Stimulated activated CD4-positive, alpha-beta T cell treated with anti-CD3 and anti-CD28 coated beads, Interleukin-2, amount 100 ng/mL, for 48 hours (primary cell): Measurements from ENCODE around the gene FAM168B.
"Not testable (repeated sequence)": the region's sequence is repeated elsewhere in the genome, so short reads cannot be mapped to it uniquely, and the experiment has no call there.

Experiments used
- DNase-seq, 2 donors: peaks; one replicate each; pipeline ENCODE4 v3.0.0-alpha.2; 2020

The FAM168B gene

GRCh38 chr2:131093006-131093695, at the start of gene FAM168B:
TSS of gene FAM168B (minus strand) at chr2:131093460. CDS start at chr2:131082646, 10,814 bp downstream.
- peak; percentile 83 to 84 for DNase-seq

GRCh38 chr2:131142849-131143248, 49.6 kb upstream of the FAM168B start:
- DNase-seq: no peak

GRCh38 chr2:131140581-131140980, 47.3 kb upstream of the FAM168B start:
- no peak for DNase-seq

GRCh38 chr2:131132729-131133128, 39.5 kb upstream of the FAM168B start:
- DNase-seq: no peak

GRCh38 chr2:131130298-131130596, 37.0 kb upstream of the FAM168B start:
- no peak for DNase-seq

- no peak for DNase-seq
Observed at GRCh38 chr2:131127981-131128380, 34.7 kb upstream of the FAM168B start.

- no peak for DNase-seq
Observed at GRCh38 chr2:131127076-131127475, 33.8 kb upstream of the FAM168B start.

GRCh38 chr2:131126436-131126835, 33.2 kb upstream of the FAM168B start:
- no peak for DNase-seq

GRCh38 chr2:131125195-131125757, 32.0 kb upstream of the FAM168B start:
- no peak for DNase-seq

- no peak for DNase-seq
Observed at GRCh38 chr2:131123192-131123591, 29.9 kb upstream of the FAM168B start.

- no peak for DNase-seq
Observed at GRCh38 chr2:131122496-131122895, 29.2 kb upstream of the FAM168B start.

- DNase-seq: no peak
Observed at GRCh38 chr2:131121464-131121863, 28.2 kb upstream of the FAM168B start.

- no peak for DNase-seq
Observed at GRCh38 chr2:131120815-131121317, 27.6 kb upstream of the FAM168B start.

GRCh38 chr2:131115752-131116151, 22.5 kb upstream of the FAM168B start:
- no peak for DNase-seq

- DNase-seq: not testable (repeated sequence)
Observed at GRCh38 chr2:131114950-131115349, 21.7 kb upstream of the FAM168B start.

GRCh38 chr2:131113566-131114227, 20.4 kb upstream of the FAM168B start:
- no peak for DNase-seq

- DNase-seq: no peak
Observed at GRCh38 chr2:131112529-131112928, 19.3 kb upstream of the FAM168B start.

GRCh38 chr2:131105950-131106801, 12.9 kb upstream of the FAM168B start:
- peak; percentile 27 to 28 for DNase-seq

- peak; percentile 92 to 96 for DNase-seq
Observed at GRCh38 chr2:131105156-131105949, 12.1 kb upstream of the FAM168B start, which contains the start of gene PLEKHB2. TSS of gene PLEKHB2 (plus strand) at chr2:131105336. CDS start at chr2:131120942, 15,606 bp downstream.

- DNase-seq: peak; percentile 24 to 32
Observed at GRCh38 chr2:131104487-131105155, 11.4 kb upstream of the FAM168B start.

GRCh38 chr2:131103165-131103564, 9.9 kb upstream of the FAM168B start:
- no peak for DNase-seq
